ENCODE measurements around the gene TSPAN9.

DNA sequence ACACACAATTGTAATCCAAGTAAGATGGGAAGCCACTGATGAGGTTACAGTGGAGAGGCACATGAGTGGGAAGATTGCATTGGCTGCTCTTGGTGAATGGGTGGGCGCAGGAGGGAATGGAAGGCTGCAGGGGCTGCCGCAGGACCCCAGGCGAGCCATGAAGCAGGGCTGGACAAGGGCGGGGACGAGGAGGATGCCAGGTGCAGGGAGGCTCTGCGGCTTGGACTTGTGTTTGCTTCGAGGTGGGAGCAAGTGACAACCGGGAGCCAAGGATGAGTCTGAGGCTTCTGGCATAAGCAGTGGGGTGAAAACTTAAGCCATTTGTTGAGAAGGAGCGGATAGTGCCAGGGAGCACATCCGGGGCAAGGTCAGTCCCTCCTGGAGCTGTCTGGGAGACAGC is 115.0 kb downstream of the TSPAN9 start:
- no peak for TF ChIP-seq CTCF (IDR thresholded peaks at IDR 0.05; ENCODE audit: insufficient read depth, low read depth, low read length)
- TF ChIP-seq EZH2 (IDR thresholded peaks at IDR 0.05; ENCODE audit: insufficient read depth, low read length): no peak
